NCI-H128 (cell line): ENCODE data around the gene EEF2KMT.
"Not testable (repeated sequence)": the region's sequence is repeated elsewhere in the genome, so short reads cannot be mapped to it uniquely, and the experiment has no call there.

Source experiments
- DNase-seq: peaks from one replicate; lab custom pipeline; 2025; ENCODE audit not compliant: unreplicated experiment; lab: John Stamatoyannopoulos, UW

The EEF2KMT gene

DNA sequence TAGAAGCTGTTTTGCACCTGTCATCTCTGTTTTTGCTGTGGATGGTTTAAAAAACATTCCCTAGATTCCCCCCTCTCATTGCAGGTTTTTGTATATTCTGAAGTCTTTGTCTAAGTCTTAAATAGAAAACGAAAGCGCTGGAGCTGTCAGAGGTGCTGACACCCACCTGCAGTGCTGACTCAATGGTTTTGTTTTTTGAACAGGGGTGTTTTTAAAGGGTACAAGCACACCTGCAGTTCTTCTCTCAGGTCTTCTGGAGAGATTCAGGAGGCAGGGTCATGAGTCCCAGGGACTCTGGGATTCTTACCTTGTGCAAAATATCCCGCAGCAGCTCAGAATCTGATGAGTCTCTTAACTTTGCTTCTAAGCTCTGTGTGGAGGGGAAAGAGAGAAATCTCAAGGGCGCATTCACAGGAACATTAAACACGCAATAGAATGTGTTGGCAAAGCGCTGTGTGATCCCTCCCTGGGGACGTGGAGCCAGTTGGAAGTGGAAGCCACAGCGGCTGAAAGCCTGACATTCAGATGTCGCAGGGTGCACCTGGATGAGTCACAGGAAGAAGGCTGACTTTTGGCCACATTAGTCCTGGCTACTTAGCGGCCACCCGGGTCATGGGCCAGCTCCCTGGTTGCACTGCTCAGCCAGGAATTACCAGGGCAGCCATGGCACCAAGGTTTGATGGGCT is 2.3 kb downstream of the EEF2KMT start:
- not testable (repeated sequence) for DNase-seq

DNA sequence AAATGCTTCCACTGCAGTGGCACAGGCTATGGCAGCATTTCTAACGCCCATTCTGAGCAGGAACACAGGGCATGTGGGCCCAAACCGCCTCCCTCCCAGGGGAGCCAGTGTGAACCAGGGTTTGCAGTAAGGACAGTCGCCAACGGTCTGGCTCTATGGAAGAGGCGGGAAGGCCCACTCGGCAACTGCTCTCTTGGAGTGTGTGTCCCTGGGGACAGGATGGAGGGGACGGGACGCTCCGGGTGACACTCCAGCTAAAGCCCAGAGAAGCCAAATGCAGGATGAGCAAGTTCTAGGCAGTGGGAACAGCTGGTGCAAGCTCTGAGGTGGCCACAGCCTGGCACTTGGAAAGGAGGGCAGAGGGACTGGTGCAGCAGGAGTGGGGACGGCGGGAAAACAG is 3.8 kb downstream of the EEF2KMT start:
- not testable (repeated sequence) for DNase-seq

DNA sequence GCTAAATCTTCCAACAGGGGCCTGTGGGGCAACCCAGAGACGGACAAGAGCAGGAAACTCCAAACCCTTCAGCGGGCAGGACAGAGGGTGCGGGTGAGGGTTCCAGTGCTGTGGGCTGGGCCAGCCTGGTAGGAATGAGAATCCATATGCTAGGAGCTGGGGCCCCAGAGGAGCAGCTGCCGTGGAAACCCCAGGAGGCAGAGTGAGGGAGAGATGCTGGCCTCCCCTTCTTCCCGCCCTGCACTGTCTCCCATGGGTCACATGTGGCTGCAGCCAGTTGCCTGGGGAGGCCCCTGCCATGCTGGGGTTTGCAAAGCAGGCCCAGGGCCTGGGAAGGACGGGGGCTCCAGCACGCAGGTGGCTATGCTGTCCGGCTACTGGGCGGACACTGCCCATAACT is 4.5 kb downstream of the EEF2KMT start:
- DNase-seq: not testable (repeated sequence)

DNA sequence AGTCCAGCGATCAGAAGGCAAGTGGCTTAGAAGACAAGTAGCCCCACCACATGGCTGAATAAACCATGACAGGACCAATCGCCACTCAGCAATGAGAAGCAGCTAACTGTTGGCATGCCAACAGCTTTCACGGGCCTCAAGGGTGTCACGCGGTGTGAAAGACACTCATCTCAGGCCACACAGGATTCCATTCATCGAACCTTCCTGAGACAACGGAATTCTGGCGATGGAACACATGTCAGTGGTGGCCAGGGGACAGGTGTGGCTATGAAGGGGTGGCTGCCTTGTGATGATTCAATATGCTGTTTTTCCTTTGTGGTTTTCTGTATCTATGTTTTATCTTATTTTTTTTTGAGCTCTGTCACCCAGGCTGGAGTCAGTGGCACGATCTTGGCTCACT is 7.0 kb downstream of the EEF2KMT start:
- DNase-seq: not testable (repeated sequence)

DNA sequence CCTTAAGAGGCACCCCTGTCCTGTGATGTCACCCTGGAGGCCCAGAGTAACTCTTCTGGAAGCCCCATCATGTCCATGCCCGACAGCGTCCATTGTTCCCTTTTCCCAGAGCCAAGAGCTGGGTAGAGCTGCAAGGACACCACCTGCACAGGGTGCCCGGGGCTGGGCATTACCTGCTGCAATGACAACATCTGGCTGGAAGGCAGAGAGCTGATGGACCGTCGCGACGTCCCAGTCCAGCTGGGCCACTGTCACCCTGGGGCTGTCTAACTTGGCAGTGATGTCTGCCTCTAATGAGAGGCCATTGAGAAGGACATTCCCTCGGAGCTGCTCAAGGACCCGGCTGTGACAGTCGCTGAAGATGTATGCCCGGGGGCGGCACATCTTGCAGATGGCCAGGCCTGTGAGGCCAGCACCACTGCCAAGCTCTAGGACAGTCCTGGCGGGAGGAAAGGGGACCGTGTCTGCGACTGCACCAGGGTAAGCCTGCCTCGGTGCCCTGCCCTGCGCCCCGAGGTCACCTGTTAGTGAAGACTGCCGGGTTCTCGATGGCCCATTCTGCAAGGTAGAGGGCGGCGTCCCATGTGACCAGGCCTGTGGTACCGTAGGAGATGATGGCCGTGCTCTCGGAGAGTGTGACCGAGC is 7.6 kb downstream of the EEF2KMT start:
- DNase-seq: not testable (repeated sequence)

DNA sequence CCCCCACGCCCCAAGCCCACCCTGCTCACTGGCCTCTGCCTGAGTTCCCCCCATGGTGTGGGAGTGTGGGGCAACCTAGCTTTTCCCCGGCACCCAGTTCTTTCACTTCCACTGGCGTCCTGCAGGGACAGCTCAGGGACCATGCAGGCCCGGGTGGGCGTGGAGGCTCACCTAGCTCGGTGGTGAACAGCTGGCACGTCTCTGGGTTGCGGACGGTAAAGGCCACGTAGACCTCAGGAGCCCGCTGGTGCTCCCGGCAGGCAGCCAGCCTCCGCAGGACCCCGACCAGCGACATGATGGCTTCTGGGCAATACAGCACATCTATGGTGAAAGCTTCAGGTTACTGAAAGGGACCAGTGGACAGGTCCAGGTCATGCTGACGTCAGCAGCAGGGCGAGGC is 8.7 kb downstream of the EEF2KMT start:
- not testable (repeated sequence) for DNase-seq

DNA sequence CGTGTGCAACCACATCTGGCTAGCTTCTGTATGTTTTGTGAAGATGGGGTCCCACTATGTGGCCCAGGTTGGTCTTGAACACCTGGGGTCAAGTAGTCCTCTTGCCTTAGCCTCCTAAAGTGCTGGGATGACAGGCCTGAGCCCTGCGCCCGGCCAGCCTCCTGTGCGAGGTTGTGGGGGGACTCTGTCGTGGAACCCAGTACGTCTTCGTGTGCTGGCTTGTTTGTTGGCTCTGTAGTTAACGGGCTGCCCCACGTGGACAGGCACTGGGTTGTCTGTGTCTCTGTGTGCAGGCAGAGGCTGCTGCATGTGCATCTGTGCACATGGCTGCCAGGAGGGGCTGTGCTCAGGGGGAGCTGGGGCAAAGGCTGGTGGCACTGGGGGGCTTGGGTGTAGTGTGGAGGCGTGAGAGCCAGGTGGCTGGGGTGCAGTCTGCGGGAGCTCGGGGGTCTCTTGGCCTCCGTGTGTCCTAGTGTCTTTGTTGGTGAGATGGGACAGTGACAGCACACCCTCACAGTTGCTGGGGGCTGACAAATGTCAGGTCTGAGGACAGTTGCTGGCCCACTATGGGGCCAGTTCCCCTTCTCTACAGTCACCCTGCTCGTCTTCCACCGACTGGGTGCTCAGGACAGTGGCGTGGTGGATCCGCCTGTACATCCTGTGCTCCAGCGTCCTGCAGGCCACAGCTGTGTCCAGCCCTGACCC is 9.4 kb downstream of the EEF2KMT start:
- DNase-seq: not testable (repeated sequence)

DNA sequence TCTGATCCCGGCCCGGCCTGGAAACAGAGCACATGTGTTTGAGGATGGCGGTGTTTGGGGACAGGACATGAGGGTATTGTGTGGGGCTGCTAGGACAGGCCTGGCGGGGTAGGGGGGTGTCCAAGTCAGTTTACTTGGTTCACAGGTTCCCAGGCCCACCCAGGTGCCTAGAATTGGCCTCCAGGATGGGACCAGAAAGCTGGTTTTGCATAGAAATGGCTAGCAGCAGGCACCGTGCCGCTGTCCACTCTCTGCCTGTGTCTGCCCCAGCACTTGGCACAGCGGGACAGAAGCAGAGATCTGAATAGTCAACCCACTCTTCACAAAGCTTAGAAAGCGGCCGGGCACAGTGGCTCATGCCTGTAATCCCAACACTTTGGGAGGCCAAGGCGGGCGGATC is 11.9 kb downstream of the EEF2KMT start:
- not testable (repeated sequence) for DNase-seq

DNA sequence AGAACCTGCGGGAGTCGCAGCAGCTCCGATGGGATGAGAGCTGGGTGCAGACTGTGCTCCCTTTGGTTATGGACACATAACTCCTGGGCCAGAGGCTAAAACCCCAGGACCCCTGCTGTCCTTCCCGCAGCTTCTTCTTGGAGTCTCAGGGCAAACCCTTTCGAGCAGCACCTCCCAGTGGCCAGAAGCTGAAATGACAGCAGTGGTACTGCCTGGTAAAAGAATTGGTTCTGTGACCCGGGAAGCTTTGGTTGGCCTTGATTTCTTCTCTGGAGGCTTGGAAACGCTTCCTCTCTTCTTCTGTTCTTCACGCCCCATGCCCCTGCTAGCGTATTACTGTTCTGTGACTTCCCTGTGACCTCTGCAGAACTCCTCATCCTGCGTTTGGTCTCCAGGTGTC is 12.8 kb downstream of the EEF2KMT start:
- DNase-seq: not testable (repeated sequence)

DNA sequence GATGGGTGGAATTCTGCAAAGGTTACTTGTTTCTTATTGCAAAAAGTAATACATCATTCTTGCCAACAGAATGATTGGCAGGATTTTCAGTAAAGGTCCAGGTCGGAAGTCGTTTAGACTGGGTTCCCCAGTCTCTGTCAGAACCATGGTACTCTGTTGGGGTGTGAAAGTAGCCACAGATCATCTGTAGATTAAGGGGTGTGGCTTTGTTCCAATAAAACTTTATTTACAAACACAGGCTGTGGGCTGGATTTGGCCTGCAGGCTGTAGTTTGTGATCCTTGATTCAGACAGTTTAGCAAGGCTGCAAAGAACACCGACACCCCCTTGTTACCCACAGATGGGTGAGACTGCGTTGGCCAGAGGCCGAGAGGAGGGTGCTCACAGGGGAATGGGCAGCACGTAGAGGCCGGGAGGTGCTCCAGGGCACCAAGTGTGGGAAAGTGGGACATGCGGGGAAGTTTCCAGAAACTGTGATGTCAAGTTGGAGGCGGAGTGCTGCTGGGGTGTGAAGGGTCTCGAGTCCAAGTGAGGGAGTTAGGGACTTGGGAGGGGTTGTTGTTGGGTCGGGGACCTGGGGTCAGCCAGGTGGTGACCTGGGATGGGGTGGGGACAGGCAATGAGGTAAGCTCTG is 13.4 kb downstream of the EEF2KMT start:
- not testable (repeated sequence) for DNase-seq

DNA sequence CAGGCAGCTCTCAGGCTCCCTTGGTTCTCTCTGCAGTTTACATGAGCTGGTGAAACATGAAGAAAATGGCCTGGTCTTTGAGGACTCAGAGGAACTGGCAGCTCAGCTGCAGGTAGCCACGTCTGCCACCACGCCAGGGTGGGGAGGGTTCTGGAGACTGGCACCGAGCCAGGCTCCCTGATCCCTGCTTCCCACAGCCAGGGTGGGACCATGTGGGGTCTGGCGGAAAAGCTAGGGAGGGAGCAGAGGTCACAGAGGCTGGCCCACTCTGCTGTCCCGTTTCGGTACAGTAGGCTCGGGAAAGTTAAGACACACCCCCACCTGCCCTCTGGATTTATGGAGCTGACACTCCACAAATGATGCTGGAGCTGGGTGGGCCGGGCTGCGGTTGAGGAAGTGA is 13.9 kb downstream of the EEF2KMT start:
- not testable (repeated sequence) for DNase-seq

DNA sequence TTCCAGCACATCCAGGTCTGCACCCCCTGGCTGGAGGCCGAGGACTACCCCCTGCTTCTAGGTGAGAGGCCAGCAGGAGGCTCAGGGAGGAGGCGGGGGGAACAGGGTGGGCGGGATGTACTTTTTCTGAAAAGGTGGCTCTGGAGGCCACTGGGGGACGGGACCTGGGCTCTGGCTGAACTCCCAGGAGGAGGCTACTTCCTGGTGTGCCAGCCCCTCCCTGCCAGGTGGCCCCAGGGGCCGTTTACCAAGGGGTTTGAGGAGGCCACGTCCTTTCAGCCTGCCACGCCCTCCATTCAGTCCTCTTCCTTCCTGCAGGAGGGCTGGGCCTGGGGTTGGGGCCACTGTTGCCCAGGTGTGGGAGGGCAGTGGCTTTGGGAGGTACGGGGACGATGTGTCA is 16.6 kb downstream of the EEF2KMT start:
- not testable (repeated sequence) for DNase-seq

DNA sequence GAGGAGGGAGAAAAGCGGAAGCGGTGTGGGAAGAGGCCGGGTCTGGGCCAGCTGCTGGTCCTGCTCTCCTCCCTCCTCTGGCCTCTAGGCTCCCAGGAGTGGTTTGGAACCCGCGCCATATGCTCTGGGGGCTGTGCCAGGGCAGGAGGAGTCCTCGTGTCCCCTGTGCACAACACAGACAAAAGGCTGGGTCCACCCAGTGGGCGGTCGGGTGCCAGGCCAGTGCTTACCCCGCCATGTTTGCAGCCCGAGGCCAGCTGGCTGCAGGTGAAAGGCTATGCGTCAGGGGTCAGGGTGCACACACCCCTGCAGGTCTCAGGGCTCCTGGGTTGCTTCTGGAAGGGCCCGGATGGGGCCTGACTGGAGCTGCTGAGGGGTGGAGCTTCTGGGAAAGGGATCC is 17.1 kb downstream of the EEF2KMT start:
- DNase-seq: not testable (repeated sequence)

DNA sequence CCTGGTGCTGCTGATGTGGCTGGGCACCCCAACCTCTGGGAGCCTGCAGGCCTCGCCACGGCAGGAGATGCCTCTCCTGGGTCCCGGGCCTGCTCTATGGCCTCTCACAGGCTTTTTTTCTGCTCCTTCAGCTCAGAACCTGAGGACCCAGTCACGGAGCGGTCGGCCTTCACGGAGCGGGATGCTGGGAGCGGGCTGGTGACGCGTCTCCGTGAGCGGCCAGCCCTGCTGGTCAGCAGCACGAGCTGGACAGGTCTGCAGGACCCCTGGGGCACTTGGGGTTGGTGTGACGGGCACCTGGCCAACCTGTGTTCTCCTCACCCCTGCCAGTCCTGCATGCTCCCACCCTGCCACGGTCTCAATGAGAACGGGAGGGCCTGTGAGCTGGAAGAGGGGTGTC is 19.0 kb downstream of the EEF2KMT start:
- DNase-seq: no peak

DNA sequence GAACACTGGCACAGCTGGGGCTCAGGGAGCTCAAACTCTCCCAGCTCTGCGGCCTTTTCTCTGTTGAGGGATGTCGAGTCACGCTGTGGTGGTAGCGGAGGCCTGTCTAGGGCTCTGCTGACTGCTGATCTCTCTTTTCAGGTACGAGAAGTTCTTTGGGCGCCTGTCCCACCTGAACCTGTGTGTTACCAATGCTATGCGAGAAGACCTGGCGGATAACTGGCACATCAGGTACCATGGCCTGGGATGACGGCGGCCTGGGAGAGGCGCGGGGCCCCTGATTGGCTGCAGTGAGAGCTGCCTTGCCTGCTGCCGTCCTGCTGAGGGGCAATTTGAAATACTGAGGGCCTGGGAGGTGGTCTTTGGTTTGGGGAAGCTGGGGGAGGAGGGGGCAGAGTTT is 20.3 kb downstream of the EEF2KMT start:
- no peak for DNase-seq

DNA sequence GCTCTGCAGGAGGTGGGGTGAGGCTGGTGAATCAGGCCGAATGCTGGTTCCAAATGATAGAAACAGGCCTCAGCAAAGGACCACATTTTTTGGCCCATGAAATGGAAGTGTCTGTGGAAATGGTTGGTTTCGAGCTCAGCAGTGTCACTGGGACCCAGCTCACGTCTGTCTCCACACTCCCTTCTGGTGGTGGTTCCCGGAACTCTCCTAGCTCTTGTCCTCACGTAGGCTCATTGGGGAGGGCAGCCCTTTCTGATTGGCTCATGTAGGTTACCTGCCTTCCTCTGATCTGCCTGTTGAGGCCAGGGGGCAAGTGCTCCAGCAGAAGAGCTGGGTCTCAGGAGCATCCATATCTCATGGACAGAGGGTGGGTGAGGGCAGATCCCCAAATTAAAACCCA is 22.0 kb downstream of the EEF2KMT start:
- no peak for DNase-seq

DNA sequence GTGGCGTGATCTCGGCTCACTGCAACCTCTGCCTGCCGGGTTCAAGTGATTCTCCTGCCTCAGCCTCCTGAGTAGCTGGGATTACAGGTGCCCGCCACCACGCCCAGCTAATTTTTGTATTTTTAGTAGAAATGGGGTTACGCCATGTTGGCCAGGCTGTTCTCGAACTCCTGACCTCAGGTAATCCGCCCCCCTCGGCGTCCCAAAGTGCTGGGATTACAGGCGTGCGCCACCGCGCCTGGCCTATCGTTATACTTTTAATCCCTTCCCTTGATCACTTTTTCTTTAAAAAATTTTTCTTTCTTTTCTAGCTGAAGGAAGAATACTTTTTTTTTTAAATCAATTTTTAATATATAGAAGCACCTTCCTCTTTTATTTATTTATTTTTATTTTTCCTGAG is 23.8 kb downstream of the EEF2KMT start:
- DNase-seq: not testable (repeated sequence)

DNA sequence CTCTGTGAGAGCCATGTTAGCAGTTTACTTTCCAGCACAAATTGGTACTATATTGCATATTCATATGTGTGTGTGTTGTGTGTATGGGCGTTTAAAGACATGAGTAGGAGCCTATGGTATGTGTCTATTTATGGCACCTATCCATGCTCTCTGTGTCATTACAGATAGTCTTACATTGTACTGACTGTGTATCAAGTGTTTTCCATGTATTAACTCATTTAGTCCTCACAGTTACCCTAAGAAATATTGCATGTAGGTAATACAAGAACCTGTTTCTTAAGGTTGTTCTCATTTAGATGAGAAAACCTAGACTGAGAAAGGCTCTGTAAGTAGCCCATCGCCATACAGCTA is 24.3 kb downstream of the EEF2KMT start:
- DNase-seq: no peak

DNA sequence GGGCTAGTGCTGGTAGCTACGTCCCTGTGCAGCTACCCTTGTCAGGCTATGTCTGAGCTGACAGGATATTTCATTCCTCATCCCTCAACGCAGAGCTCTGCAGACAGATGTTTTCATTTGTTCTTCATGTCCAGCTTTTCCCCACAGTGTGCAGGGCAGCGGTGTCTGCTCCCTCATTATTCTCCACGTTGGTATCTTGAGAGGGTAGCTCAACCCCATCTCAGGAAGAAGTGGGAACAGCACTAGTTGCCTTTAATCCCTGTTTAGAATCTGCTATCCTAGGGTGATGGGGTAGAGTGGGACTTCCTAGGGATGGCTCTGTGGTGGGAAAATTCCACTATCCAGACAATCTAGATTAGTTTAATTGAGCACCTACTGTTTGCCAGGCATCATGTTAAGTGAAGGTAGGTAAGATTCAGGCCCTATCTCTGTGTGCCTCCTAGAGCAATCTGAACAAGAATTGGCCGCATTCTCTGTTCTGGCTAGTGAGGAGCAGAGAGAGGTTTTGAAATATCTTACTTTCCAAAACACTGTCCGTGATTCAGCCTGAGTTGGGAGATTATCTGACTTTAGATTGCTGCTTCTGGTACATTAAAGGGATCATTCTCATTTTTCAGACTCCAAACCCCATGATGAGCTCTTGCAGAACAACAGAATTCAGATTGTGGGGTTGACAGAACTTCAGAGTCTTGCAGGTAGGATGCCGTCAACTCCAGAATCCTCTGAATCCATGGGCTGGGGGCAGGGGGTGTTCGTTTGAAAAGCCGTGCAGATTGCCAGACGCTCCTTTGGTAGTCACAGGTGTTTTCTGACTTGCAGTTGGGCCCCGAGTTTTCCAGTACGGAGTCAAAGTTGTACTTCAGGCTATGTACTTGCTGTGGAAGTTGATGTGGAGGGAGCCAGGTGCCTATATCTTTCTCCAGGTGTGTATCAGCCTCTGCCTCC is 25.0 kb downstream of the EEF2KMT start:
- no peak for DNase-seq

DNA sequence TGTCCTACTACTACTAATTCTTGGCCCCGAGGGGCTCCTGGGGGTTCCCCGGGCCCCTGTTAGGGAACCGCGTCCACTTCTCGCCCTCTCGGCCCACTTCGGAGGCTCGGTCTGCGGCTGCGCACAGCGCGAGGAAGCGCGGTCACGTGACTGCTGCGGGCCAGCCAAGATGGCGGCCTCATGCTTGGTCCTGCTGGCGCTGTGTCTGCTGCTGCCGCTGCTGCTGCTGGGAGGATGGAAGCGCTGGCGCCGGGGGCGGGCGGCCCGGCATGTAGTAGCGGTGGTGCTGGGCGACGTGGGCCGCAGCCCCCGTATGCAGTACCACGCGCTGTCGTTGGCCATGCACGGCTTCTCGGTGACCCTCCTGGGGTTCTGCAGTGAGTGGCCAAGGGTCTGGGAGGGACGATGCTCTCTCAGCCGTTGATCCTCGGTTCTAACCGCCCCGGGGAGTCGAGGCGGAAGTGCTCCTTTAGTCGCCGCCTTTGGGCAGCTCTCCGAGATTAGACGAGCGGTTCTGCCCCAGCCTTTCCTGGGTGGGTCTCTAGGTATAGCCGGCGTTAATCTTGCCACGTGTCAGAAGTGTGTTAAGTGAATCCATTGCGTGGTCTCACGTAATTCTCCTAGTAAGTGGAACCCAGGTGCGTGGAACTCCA is 25.8 kb downstream of the EEF2KMT start, which contains the start of gene ALG1:
Gene ALG1 (plus strand): TSS at position 163 of the 653 bp plus-strand sequence. CDS start 7 bp downstream, at position 170.
- DNase-seq: peak; percentile 67
